Measurements from ENCODE around the gene DENND1A.

Gene DENND1A

GRCh38 chr9:123362856-123363255 is 567.1 kb downstream of the DENND1A start:
- intact Hi-C loops (cut with DNase I) = no loop called here
- DNase-seq = no peak

DNA sequence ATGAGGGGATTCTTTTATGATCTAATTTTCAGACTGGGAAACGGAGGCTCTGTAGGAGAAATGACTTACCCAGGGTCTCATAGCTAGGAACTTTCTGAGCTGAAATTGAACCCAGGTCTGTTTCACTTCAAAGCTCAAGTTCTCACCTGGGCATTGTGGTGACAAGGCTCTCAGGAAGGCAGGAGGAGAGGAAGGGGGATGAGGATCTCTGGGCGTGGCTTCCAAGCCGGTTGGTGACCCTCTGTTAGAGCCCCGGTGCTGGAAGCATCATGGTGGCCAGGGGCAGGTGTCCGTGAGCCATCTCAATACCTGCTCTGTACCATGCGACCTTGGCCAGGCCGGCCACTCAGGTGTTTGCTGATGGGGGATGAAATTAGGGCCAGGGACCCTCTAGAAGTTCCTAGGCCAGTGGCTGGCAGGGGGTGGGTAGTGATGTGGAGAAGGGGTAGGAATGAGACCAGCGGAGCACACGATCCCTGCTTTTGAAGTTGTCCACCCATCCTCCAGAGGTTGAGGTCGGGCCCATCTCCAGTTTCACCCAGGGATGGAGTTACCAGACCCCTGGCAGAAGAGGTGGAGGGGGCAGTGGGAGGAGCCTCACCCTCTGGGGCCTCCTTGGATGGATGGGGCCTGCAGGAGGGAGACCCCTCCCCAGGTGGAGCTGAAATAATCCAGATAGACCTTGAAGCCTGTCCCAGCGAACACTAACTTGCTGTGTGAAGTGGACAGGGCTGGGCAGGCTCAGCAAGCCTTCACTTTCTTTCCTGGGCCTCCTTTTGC is 568.0 kb downstream of the DENND1A start:
- intact Hi-C loops (cut with DNase I) = no loop called here
- DNase-seq = no peak

DNA sequence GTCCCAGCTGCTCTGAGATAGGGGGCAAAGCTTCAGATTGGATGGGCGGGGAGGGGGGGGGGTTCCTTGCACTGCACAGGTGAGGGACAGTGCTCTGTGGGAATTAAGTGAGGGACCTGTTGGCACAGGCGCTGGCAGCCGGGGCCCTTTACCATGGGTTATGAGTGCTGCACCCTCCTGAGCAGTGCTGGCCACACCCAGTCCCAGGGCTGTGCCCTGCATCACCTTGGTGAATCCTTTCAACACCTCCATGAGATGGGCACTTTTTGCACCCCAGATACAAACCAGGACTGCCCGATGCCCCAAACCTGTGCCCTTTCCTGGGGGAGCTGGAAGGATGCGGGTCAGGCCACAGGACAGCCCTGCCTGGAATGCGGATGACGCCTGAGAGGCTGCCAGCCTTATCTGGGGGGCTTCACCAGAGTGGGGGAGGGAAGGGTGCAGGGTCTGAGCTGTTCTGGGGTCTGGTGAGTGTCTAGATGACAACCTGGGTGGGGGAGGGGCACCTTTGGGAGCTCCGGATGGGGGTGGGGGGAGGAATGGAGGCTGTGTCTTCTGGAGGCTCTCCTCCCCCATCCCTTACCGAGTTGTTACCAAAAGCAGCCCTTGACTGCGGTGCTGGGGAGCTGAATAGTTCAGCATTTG is 568.7 kb downstream of the DENND1A start:
- intact Hi-C loops (cut with DNase I) = no loop called here
- DNase-seq = no peak

DNA sequence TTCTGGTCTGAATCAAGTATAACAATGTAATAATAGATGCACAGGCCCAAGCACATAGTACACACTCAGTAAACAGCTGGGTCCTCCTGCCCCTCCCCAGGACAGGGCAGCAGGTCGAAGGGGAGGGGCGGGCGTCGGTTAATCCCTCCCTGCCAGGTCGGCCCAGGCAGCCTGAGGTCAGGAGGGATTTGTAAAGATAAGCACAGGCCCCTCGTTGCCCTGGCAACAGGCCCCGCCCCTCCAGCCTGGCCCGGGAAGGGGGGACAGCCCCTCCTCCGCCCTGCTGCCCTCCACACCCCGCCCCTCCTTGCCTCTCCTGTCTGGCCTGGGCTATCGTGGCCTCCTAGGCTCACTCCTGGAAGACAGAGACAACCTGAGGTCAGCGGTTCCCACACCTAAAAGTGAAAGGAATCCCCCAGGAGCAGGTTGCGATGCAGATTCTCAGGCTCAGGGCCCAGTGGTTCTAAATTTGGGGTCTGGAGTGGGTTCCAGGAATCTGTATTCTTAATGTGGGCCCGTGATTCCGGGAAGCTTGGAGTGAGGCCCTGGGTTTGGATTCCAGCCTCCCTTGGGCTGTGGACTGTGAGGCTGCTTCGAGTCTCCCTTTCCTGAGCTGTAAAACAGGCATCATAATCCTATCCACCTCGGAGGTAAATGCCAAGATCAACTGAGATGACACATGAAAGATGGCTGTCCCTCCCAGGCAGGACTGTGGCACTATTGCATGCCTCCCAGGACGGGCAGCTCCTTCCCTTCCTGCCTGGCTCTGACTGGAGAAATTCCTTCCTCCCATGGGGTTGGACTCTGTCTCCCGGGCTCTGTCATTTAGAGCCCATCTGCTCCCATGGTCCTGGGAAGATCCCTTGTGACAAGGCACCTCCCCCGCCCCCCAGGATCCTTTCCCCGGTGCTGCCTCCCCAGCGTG is 569.5 kb downstream of the DENND1A start:
- peak in 11 of 42 donors; percentile 43 to 80 (median 62) for DNase-seq

DNA sequence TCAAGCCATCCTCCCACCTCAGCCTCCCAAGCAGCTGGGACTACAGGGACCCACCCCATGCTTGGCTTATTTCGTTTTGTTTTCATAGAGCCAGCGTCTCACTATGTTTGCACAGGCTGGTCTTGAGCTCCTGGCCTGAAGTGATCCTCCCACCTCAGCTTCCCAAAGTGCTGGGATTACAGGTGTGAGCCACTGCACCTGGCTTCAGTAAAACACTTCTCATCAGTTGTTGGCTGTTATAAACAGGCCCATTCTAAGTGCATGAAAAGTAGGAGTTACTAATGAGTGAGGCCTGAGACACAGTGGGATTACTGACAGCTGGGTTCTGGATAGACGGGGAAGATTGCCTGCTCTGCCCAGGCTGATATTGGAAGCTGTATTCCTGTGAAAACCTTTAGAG is 570.4 kb downstream of the DENND1A start:
- peak in 1 of 42 donors; percentile 14 for DNase-seq
- intact Hi-C loops (cut with DNase I) = no loop called here

More for the DNA sequence above, 569.5 kb downstream of the DENND1A start:
- intact Hi-C loops (cut with DNase I) = no loop called here

- DNase-seq = no peak
- intact Hi-C loops (cut with DNase I) = no loop called here
Observed at GRCh38 chr9:123359106-123359505, 570.8 kb downstream of the DENND1A start.

DNA sequence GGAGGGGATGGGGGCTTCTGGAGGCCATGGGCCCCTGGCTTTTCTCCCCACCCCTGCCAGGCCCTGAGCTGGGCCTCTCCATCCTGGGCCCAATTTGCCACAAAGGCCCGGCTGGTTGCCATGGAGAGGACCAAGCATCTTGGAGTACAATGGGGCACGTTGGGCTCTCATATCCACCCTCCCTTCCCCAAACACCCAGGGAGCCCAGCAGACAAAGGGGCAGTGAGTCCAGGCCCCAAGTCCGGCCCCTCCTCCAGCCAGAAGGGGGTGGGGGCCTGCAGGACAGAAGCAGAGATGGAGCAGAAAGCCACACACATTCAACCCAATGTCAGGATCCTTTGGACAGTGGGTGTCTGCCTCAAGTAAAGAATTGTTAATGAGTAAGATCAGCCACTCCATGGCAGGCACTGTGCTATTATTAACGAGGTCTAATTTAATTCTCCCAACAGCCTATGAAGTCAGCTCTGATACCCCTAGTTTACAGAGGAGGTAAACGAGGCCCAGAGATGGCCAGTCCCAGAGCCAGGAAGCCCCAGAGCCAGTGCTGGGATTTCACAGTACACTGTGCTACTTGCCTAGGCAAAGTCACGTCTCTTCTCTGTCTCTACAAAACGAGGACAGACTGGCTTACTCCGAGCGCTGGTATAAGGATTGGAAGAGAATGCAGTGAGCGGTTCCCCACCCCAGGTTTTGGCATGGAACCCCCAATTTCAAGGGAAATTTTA is 571.6 kb downstream of the DENND1A start:
- peak; percentile 63 to 95 (median 85) for DNase-seq
- intact Hi-C loops (cut with DNase I) = no loop called here

DNA sequence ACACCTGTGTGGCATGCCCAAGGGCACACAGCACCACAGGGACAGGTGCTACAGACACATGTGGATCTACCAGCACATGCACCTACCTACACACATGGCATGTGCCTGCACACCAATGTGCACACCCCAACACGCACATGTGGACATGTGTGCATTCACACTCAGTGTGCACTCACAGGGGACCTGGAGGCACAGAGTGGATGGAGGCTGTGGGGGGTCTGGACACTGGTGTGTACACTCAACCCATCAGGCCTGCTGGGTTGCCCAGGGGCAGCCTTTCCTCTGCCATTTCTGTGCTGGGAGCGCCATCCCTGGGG is 572.2 kb downstream of the DENND1A start:
- intact Hi-C loops (cut with DNase I) = no loop called here
- no peak for DNase-seq

DNA sequence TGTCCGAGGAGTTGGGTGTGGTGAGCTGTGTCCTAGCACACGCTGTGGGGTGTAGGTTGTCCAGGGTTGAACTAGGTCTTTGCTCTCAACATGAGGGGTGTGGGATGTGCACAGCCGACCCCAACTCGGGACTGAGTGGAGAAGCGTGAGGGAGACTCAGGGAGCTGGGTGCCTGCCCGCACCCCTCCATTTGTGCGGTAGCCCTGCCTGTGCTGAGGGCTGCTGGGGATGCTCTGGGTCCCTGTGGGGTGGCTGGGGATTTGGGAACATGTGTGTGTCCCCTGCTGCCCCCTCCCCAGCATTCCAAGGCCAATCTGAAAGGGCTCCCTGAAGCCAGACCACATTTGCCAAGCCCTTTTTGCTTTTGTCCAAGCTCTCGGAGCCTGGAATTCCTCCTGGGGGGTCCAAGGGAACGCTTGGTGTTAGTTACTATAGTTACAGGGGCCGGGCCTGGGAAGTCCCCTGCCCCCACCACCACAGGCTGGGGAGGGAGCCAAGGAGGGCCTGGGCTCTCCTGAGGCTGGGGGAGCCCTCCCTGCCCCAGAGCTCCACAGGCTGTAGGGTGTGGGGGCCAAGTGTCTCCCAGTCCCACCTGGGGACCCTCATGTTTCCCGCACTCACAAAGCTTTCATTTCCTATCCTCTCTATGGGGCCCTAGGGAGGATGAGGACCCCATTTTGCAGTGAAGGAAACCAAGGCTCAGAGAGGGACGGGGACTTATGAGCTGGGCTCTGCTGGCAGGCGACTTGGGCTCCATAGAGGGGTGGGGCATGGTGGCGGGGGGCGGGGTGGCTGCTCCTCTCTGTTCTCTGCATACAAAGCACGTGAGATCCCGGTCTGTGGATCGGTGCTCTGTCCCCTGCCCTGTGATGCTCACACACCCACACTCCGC is 572.8 kb downstream of the DENND1A start:
- intact Hi-C loops (cut with DNase I) = no loop called here
- DNase-seq = peak in 7 of 42 donors; percentile 38 to 64 (median 52)

DNA sequence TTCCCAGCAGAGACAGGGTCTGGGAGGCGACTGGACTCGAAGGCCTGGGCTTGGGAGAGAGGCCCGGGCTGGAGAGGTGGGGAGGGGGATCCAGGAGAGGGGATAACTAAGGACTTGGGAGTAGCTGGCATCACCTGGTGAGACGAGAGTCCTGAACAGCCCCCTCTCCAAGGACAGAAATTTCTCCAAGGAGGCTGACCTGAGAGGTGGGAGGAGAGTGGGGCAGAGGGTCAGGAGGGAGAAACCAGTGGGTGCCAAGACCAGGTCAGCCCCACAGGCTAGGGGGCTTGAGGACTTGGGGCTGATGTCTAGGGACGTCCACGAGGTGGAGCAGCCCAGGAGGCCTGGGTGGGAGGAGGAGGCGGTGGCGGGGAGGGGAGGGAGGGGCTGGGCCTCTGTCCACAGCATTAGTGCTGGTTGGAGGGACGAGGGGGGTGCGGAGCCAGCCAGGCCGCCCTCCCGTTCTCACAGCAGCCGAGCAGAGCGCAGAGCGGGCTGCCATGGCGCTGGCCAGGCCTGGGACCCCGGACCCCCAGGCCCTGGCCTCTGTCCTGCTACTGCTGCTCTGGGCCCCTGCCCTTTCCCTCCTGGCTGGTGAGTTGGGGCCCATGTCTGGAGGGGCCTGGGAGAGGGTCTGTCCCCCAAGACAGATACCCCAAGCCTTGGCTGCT is 574.0 kb downstream of the DENND1A start, which contains the start of gene CRB2:
Gene CRB2 (plus strand): TSS at position 437 of the 671 bp plus-strand sequence. CDS start 64 bp downstream, at position 501.
- DNase-seq = peak in 36 of 42 donors; percentile 30 to 87 (median 60)
- intact Hi-C loops (cut with DNase I) = no loop called here

- peak in 6 of 42 donors; percentile 27 to 60 (median 48) for DNase-seq
- intact Hi-C loops (cut with DNase I) = loop anchor here (5.0 kb wide), 2 partner anchors 32 to 273 kb away; no protein-coding TSS in a partner anchor
Observed at GRCh38 chr9:123354806-123355508, 575.0 kb downstream of the DENND1A start.

- DNase-seq = peak; percentile 62 to 95 (median 80)
- intact Hi-C loops (cut with DNase I) = loop anchor here (5.0 kb wide), 2 partner anchors 33 to 272 kb away; no protein-coding TSS in a partner anchor
Observed at GRCh38 chr9:123353984-123354591, 575.8 kb downstream of the DENND1A start.

DNA sequence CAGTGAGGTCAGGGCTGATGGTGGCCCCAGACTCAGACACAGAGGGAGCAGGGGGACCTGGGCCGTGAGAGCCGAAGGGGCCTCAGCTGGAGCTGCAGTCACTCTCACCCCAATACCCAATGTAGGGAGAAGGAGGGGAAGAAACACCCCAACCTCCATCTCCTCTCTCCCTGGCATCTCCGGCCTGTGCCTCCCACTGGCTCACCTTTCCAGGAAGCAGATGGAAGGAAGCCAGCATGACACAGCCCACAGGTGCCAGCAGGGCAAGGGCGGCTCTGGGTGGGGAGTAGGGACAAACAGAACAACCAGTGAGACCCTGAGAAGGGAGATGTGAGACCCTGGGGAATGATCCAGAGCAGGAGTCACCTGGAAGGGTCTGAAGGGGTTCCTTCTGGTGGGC is 576.9 kb downstream of the DENND1A start:
- intact Hi-C loops (cut with DNase I) = loop anchor here (5.0 kb wide), 2 partner anchors 34 to 271 kb away; no protein-coding TSS in a partner anchor
- no peak for DNase-seq

- DNase-seq = no peak
- intact Hi-C loops (cut with DNase I) = loop anchor here (5.0 kb wide), 2 partner anchors 37 to 268 kb away; no protein-coding TSS in a partner anchor
Observed at GRCh38 chr9:123350590-123351310, 579.2 kb downstream of the DENND1A start.

Measured in head of caudate nucleus (tissue), 42 donors.